Ectodermal cell (in vitro differentiated cells): ENCODE data around the gene MEF2A.

ENCODE experiments used
- H3K27ac ChIP-seq: 2 replicates; pipeline ENCODE4 v1.7.0; 2013; ENCODE audit warnings: mild to moderate bottlenecking, low read depth, low read length; ENCODE audit not compliant: insufficient read depth, poor library complexity, severe bottlenecking
- H3K27me3 ChIP-seq: 2 replicates; pipeline ENCODE4 v1.7.0; 2013; ENCODE audit warnings: mild to moderate bottlenecking, low read length; ENCODE audit not compliant: insufficient read depth, control insufficient read depth, poor library complexity, severe bottlenecking
- H3K36me3 ChIP-seq: one replicate; pipeline ENCODE4 v1.7.0; 2013; ENCODE audit warnings: low read length; ENCODE audit not compliant: control insufficient read depth, insufficient read depth
- H3K4me1 ChIP-seq: one replicate; pipeline ENCODE4 v1.7.0; 2013; ENCODE audit warnings: low read length; ENCODE audit not compliant: control insufficient read depth, insufficient read depth
- H3K4me3 ChIP-seq: 2 replicates; pipeline ENCODE4 v1.7.0; 2013; ENCODE audit warnings: low read depth, low read length, control low read depth; ENCODE audit not compliant: insufficient read depth
- H3K9me3 ChIP-seq: 2 replicates; pipeline ENCODE4 v1.7.0; 2013; ENCODE audit warnings: mild to moderate bottlenecking, low read length, moderate library complexity; ENCODE audit not compliant: control insufficient read depth
- WGBS, 2 experiments: methylation state at CpG; one replicate each; pipeline ENCODE4 v1.1.7; 2013; ENCODE audit warnings: missing lambda C conversion rate in 2 of 2; 5-methylcytosine and 5-hydroxymethylcytosine counted together

The MEF2A gene

DNA sequence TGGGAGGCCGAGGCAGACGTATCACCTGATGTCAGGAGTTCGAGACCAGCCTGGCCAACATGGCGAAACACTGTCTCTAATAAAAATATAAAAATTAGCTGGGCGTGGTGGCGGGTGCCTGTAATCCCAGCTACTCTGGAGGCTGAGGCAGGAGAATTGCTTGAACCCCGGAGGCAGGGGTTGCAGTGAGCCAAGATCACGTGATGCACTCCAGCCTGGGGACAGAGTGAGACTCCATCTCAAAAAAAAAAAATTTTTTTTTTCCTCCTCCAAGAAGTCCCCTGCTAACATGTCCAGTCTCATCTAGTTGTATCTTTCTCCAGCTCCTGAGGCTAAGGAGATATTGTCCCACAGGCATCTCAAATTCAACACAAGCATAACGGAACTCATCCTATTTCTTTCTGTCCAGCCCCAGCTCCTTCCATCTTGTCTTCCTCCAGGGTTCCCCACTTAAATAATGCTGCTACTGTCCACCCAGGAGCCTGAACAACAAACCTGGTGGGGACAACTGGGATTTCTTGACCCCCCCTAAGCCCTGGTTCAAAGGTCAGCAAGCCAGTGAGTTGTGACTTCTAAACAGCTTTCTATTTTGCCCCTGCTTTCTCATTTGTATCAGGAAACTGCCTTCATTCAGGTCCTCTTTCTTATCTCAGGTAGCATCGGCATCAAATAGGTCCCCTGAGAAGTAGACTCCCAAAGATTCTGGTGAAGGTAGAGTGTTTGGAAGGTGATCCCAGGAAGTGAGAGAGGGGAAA is 4.1 kb upstream of the MEF2A start:
- H3K36me3 ChIP-seq = no peaks in the 10 kb centered on the region

DNA sequence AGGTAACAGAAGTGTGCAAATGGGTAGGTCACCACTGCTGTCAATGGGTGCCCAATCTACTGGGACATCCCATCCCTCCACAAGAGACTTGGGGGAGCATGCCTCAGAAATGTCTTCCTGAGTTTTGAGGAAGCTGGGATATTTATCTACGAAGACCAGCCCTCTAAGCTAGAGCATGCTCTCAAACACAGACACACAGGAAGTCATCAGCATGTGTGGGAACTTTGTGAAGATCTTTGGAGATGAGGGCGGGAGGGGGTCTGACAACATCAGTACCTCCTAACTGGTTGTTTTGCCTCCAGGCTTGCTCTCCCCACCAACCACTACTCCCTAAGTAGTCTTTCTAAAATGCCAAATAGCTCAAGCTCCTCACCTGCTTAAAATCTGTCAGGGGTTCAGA is 3.5 kb upstream of the MEF2A start:
- no peaks in the 10 kb centered on the region for H3K36me3 ChIP-seq
- peaks cover 21% of the 10 kb centered on the region for H3K4me1 ChIP-seq
- no peak overlapping the region for H3K4me3 ChIP-seq
- no peaks in the 10 kb centered on the region for H3K9me3 ChIP-seq
- no peak overlapping the region for H3K27ac ChIP-seq
- 82 to 91% methylated on average over 2 of the region's 2 CpGs for WGBS, 2 experiments
- no peaks in the 10 kb centered on the region for H3K27me3 ChIP-seq

More for the DNA sequence above, 4.1 kb upstream of the MEF2A start:
- Histone ChIP-seq H3K27me3 (no peaks in the 10 kb centered on the region), H3K27ac (no peak overlapping the region), H3K9me3 (no peaks in the 10 kb centered on the region), H3K4me3 (no peak overlapping the region), H3K4me1 (peaks cover 21% of the 10 kb centered on the region)
- 92 to 95% methylated on average over 10 of the region's 10 CpGs for WGBS, 2 experiments

DNA sequence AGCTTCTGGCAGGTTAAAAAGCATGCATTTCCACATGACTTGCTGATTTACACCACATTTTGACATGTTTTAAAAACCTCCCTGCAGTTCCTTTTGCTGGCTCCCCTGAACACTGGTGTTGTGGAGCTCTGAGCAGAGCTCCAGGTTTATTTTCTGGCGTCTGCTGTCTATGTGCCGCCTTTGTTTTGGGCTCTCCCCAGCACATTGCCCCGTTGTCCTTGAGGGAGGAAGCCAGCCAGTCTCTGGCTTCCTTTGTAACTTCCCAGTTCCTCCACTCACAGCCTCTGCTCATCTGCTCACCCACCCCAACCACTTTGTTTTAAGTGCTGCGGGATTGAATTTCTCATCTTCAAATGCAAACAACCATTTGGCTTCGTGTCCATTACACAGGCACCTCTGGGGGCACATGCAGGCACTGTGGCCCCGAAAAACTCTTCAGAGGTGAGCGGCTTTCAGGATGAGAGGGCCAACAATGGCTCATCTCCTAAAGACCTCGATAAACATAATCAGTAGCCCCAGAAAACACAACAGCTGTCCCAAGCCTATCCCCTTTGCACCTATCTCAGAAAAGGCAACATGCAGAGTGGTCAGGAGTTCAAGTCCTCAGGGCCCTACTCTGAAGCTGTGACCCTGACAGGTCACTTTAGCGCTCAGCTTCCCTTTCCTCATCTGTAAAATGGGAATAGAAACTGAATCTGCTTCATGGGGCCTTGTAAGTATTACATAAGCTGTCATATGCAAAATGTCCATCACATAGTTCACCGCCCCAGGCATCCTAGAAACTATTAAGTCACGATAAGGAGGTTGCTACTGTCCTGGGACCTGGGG is 1.3 kb upstream of the MEF2A start:
- Histone ChIP-seq H3K27ac (no peak overlapping the region), H3K27me3 (no peaks in the 10 kb centered on the region), H3K36me3 (no peaks in the 10 kb centered on the region), H3K4me1 (peaks cover 10% of the 10 kb centered on the region), H3K9me3 (no peaks in the 10 kb centered on the region), H3K4me3 (peak overlapping the region; percentile 78)
- WGBS, 2 experiments = 65 to 66% methylated on average over 11 of the region's 11 CpGs

DNA sequence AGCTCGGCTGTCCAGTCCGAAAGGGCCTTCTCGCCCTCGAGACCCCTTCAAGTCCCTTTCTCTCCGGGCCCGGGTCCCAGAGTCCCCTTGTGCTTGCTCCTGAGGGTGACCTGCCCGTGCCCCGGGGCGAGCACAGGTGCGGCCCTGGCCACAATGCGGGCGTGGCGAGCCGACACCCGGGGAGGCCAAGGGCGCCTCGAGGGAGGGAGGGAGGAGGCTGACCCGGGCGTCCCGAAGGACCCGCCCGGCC is 810 bp upstream of the MEF2A start:
- no peak overlapping the region for H3K27ac ChIP-seq

DNA sequence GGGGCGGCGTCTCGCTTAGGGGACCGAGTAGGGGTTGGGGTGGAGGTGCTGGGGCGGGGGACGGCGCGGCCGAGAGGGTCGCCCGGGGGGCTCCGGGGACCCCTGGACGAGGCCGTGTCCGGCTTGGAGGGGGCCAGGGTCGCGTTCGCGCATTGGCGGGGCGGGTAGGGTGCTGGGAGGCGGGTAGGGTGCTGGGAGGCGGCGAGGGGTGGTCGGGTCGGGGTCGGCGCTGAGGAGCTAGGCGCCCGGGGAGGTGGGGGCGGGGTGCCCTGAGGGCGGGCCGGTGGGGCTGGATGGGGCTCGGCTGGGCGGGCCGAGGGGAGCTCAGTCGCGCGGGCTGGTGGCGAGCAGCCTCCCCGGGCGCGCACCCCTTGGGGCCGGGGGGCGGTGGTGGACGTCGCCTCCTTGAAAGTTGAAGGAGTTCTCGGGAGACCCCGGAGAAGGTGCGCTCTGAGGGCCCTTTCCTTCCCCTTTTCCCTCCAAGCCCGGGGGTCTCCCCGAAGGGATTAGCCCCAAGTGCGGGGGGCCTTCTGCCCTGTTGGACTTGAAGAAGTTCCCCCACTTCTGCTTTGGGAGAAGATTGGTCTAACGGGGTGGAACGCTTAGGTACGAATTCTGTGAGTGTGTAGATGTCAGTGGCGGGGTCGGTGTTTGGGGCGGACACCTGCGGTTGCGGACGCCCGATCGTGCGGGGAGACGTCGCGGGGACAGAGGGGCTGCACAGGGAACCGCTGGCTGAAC is 543 bp downstream of the MEF2A start:
- WGBS, 2 experiments = 0% methylated on average over 69 of the region's 69 CpGs
- peaks cover 10% of the 10 kb centered on the region for H3K4me1 ChIP-seq
- H3K9me3 ChIP-seq = no peaks in the 10 kb centered on the region
- no peaks in the 10 kb centered on the region for H3K27me3 ChIP-seq
- H3K36me3 ChIP-seq = no peaks in the 10 kb centered on the region
- H3K4me3 ChIP-seq = peak overlapping the region; percentile 78
- peak overlapping the region; percentile 93 for H3K27ac ChIP-seq

More for the DNA sequence above, 810 bp upstream of the MEF2A start:
- H3K4me3 ChIP-seq = peak overlapping the region; percentile 78
- H3K9me3 ChIP-seq = no peaks in the 10 kb centered on the region
- no peaks in the 10 kb centered on the region for H3K36me3 ChIP-seq
- no peaks in the 10 kb centered on the region for H3K27me3 ChIP-seq
- H3K4me1 ChIP-seq = peaks cover 10% of the 10 kb centered on the region
- 9 to 12% methylated on average over 22 of the region's 22 CpGs for WGBS, 2 experiments

DNA sequence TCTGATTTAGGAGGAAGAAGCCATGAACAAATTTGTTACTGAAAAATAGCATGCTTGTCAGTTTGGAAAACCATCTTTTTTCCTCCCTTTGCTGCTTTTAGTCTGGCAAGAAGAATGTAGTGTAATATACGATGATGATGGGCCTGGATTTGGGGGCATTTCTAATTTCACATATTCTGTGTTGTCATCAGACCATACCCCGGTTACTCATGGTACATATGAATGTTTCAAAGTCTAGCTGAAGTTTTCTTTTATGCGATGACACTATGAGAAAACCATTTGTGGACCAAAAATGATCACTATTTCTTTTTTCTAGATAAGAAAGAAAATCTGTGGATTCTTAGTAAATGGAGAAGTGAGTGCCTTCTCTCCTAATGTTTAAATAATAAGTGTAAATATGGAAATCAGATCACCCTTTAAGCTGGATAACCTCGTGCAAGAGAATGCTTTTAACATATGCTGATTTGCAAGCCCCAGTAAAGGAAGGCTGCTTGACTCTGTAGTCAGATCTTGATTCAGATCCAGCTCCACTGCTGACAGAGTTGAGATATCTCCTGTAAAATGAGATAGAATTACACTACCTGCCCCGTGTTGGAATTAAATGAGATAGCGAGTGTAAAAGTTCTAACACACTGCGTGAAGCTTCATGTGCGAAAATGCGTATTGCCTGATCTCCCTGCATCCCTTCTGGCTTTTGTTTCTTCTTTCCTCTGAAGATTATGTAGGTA is 3.0 kb downstream of the MEF2A start:
- Histone ChIP-seq H3K36me3 (no peaks in the 10 kb centered on the region), H3K4me1 (peaks cover 6% of the 10 kb centered on the region), H3K27ac (no peak overlapping the region), H3K9me3 (no peaks in the 10 kb centered on the region), H3K27me3 (no peaks in the 10 kb centered on the region), H3K4me3 (no peak overlapping the region)
- 45 to 55% methylated on average over 8 to 9 of the region's 9 CpGs for WGBS, 2 experiments

DNA sequence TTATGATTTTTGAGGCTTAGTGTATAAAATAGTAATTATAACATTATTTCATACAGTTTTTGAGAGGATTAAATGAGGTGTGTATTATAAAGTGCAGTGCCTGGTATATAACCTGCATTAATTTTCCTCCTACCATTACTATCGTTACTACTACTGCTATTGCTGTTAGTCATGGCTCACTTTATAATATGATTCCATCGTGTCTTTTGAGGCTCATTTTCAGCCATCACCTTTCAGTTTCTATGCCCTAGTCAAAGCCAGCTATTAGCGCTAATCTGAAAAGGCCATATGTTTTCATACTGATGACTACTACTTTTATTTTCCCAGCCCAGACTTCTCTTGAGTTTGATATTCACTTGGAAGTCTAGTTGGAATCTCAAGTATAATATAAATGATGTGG is 5.5 kb downstream of the MEF2A start:
- 94 to 100% methylated on average over 3 of the region's 3 CpGs for WGBS, 2 experiments
- no peaks in the 10 kb centered on the region for H3K9me3 ChIP-seq
- no peak overlapping the region for H3K27ac ChIP-seq
- H3K4me3 ChIP-seq = no peak overlapping the region
- no peaks in the 10 kb centered on the region for H3K27me3 ChIP-seq
- H3K36me3 ChIP-seq = no peaks in the 10 kb centered on the region
- no peaks in the 10 kb centered on the region for H3K4me1 ChIP-seq

DNA sequence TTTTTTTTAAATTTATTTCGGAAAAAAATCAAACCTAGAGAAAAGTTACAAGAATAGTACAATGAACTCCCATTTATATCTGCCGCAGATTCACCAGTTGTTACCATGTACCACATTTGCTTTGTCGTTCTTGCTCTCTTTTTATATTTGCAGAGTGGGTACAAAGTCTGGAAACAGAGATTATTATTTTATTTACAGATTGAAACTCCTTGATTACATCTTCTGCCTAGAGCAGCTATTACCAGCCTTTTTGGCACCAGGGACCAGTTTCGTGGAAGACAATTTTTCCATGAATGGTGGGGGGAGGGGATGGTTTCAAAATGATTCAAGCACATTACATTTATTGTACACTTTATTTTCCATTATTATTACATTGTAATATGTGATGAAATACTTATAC is 8.3 kb downstream of the MEF2A start:
- Histone ChIP-seq H3K27me3 (no peaks in the 10 kb centered on the region), H3K9me3 (no peaks in the 10 kb centered on the region), H3K4me1 (no peaks in the 10 kb centered on the region), H3K36me3 (no peaks in the 10 kb centered on the region), H3K4me3 (no peak overlapping the region), H3K27ac (no peak overlapping the region)
- 100% methylated on average over 1 to 3 of the region's 4 CpGs for WGBS, 2 experiments

DNA sequence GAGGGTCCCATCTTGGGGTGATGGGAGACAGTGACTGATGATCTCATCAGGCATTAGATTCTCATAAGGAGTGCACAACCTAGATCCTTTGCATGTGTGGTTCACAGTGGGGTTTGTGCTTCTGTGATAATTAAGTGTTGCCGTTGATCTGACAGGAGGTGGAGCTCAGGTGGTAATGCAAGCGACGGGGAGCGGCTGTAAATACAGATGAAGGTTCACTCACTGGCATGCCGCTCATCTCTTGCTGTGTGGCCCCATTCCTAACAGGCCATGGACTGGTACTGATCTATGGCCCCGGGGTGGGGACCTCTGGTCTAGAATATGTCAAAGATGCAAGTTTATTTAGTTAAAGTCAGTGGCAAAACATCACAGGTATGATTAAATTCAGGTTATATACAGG is 8.7 kb downstream of the MEF2A start:
- Histone ChIP-seq H3K27me3 (no peaks in the 10 kb centered on the region), H3K27ac (no peak overlapping the region), H3K9me3 (no peaks in the 10 kb centered on the region), H3K4me1 (no peaks in the 10 kb centered on the region), H3K36me3 (no peaks in the 10 kb centered on the region), H3K4me3 (no peak overlapping the region)
- 91 to 93% methylated on average over 6 of the region's 6 CpGs for WGBS, 2 experiments

DNA sequence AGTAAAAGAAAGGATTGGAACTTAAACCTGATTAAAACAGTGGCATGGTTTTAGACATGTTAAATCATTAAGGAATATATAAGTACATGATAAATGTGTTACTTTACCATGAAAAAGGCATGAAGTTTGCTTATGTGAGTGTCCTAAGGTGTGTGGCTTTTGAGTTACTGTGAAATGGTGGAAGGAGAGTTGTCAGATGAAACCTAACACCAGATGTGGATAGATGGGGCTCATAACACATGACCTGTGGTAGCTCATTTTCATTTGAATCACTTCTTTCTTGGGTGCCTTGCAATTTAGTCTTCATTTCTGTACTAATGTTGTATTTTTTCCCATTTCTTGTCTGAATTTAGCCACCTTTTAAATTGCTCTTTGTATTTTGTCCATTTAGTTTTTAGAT is 13.0 kb downstream of the MEF2A start:
- no peak overlapping the region for H3K27ac ChIP-seq
- H3K4me3 ChIP-seq = no peak overlapping the region
- peaks cover 9% of the 10 kb centered on the region for H3K4me1 ChIP-seq
- H3K9me3 ChIP-seq = no peaks in the 10 kb centered on the region
- H3K27me3 ChIP-seq = no peaks in the 10 kb centered on the region
- no peaks in the 10 kb centered on the region for H3K36me3 ChIP-seq
